ENCODE measurements around the gene THSD7B. TPM values are rescaled to one million over a fixed set of nuclear protein-coding genes. Genes with fewer than 3 reads are reported as not detected.

The THSD7B gene
- total RNA-seq, 4 donors from 2014 or later = 0.80 to 0.83 TPM; not detected in 2

DNA sequence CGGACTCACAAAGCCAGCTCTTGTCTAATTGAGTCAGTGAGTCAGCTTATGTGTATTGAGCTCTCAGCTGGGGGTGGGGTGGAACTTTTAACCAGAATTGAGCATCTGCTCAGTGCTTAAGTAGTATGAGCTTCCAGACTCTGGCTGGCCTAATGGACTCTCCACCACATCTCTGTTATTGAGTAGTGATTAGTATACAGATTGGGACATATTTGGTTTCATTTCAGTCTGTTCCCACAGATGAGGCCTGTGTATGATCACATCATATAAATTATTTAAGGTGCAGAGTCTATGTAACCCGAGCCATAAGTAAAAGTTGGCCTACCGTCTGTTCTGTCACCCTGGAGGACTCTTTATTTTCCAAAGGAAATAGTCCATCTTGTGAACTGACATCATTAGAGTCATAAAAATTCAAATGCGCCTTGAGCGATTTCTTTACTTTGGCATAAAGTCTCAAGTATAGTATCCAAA is 152.1 kb downstream of the THSD7B start:
- no peak for TF ChIP-seq CTCF (IDR thresholded peaks at IDR 0.05)
- TF ChIP-seq POLR2A (IDR thresholded peaks at IDR 0.05) = no peak
- no peaks in the 10 kb centered on the region for H3K36me3 ChIP-seq

DNA sequence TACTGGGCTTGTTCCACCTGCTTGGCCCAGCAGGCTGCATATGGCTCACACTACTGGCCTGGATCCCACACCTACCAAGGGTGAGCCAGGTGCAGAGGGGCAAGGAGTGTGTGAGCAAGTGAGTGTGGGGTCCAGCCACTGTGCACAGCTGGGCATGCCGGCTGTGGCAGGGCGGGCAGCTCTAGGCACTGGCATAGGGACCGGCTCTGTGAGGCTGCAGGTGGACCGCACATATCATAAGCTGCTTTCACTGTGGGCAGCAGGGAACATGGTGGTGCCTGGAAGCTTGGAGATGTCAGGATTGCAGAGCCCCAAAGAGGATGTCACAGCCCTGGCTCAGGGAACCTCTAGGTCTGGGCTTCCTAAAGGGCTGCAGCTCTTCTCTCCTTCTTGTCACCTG is 154.3 kb downstream of the THSD7B start:
- TF ChIP-seq POLR2A (IDR thresholded peaks at IDR 0.05) (no peak), CTCF (IDR thresholded peaks at IDR 0.05) (no peak)
- Histone ChIP-seq H3K4me3 (no peak overlapping the region), H3K9me3 (no peaks in the 10 kb centered on the region), H3K4me1 (no peaks in the 10 kb centered on the region), H3K27me3 (no peaks in the 10 kb centered on the region), H3K36me3 (no peaks in the 10 kb centered on the region), H3K27ac (no peak overlapping the region)
- DNase-seq = no peak

More for the DNA sequence above, 152.1 kb downstream of the THSD7B start:
- Histone ChIP-seq H3K27ac (no peak overlapping the region), H3K9me3 (no peaks in the 10 kb centered on the region), H3K4me3 (no peak overlapping the region), H3K27me3 (no peaks in the 10 kb centered on the region), H3K4me1 (no peaks in the 10 kb centered on the region)
- DNase-seq = no peak

DNA sequence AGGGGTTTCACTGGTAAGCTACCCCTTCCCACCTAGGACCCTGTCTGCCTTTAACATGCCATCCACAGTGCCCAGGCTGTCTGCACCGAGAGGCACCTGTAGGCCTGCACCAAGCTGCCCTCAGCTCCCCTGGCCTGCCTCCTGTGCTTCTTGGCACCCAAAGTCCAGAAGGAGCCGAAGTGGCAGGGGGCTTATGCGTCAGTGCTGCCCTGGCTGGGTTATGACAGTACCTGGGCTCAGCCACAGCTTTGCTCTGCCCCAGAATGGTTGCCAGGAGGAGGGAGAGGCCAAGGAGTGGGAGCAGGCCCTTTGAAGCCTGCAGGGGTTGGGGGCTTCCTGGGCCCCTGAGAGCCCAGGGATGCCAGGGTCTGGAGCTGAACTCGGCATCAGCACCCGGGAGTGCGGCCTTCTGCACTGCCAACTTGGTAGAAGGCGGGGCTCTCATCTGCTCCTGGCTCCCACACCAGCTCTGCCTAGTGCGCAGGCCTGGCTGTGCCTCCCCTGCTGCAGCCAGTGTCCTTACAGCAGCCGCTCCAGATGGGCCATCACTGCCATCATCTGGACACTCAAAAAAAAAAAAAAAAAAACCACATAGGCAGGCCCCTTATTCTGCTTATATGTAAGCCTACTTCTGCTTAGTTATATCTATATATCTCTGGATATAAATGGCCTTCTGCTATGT is 155.4 kb downstream of the THSD7B start:
- Histone ChIP-seq H3K36me3 (no peaks in the 10 kb centered on the region), H3K4me3 (no peak overlapping the region), H3K27ac (no peak overlapping the region), H3K9me3 (no peaks in the 10 kb centered on the region), H3K4me1 (no peaks in the 10 kb centered on the region), H3K27me3 (no peaks in the 10 kb centered on the region)
- TF ChIP-seq CTCF (IDR thresholded peaks at IDR 0.05) (no peak), POLR2A (IDR thresholded peaks at IDR 0.05) (no peak)
- DNase-seq = no peak

DNA sequence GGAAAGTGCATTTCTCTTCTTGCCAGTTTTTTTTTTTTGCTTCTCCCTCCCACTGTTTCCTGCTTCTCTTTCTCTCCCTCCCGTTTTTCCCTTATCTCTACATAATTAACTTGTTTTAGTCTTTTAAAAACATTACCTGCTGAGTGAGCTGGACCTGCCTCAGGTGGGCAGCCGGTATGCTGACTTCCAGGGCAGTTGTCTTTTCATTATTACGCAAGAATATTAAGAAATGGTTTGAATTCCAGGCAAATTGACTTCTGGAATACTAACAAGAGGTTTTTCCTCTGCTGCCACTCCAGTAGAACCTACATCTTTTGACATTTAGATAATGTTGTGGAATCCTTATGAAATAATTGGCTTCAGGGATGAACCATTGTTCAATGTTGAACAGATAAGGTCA is 161.8 kb downstream of the THSD7B start:
- Histone ChIP-seq H3K4me3 (no peak overlapping the region), H3K36me3 (no peaks in the 10 kb centered on the region), H3K9me3 (no peaks in the 10 kb centered on the region), H3K27me3 (no peaks in the 10 kb centered on the region), H3K27ac (no peak overlapping the region), H3K4me1 (no peaks in the 10 kb centered on the region)
- TF ChIP-seq POLR2A (IDR thresholded peaks at IDR 0.05) = no peak
- TF ChIP-seq CTCF (IDR thresholded peaks at IDR 0.05) = no peak
- no peak for DNase-seq

DNA sequence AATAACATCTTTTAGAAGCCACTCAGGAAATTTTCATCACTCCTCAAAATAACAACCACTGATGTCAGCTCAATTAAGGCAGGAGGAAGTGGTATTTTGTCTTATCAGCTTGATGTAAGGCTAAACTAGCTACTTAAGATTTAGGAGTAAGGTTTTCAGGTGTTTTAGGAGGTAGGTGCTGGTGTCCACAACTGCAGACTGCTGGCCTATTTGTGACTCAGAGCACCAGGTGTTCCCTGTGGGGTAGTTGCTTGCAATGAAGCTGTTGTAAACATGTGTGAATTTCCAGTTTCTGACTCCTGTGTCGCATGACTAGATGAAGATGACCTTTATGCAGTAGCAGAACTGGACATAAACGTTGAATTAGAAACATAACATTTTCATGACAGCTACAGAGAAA is 164.2 kb downstream of the THSD7B start:
- no peaks in the 10 kb centered on the region for H3K27me3 ChIP-seq
- no peak overlapping the region for H3K27ac ChIP-seq
- TF ChIP-seq CTCF (IDR thresholded peaks at IDR 0.05) (no peak), POLR2A (IDR thresholded peaks at IDR 0.05) (no peak)
- H3K4me1 ChIP-seq = no peaks in the 10 kb centered on the region
- H3K4me3 ChIP-seq = no peak overlapping the region
- H3K36me3 ChIP-seq = no peaks in the 10 kb centered on the region
- no peaks in the 10 kb centered on the region for H3K9me3 ChIP-seq
- no peak for DNase-seq

Measured in Peyer's patch (tissue), 4 donors.